Spinal cord (tissue), 10 donors: Measurements from ENCODE around the gene HS6ST3. TPM values are rescaled to one million over a fixed set of nuclear protein-coding genes. Genes with fewer than 3 reads are reported as not detected.

Experiments
- DNase-seq, 6 donors: peaks; one replicate each; pipeline versions ENCODE4 v3.0.0 to v3.0.0-alpha.2; 2013 to 2015; ENCODE audit warnings: low spot score in 6 of 6, low read depth in 4 of 6
- H3K27ac ChIP-seq: one replicate; pipeline ENCODE4 v1.5.1; 2013; ENCODE audit warnings: low read depth, low read length, control low read depth
- H3K27me3 ChIP-seq: one replicate; pipeline ENCODE4 v1.6.1; 2013; ENCODE audit warnings: low read length; ENCODE audit not compliant: control insufficient read depth, insufficient read depth
- H3K36me3 ChIP-seq: one replicate; pipeline ENCODE4 v1.6.1; 2013; ENCODE audit warnings: low read length; ENCODE audit not compliant: control insufficient read depth, insufficient read depth
- H3K4me1 ChIP-seq: one replicate; pipeline ENCODE4 v1.6.1; 2013; ENCODE audit warnings: low read length; ENCODE audit not compliant: control insufficient read depth, insufficient read depth
- H3K4me3 ChIP-seq: one replicate; pipeline ENCODE4 v1.5.1; 2013; ENCODE audit warnings: low read depth, low read length, control low read depth
- H3K9me3 ChIP-seq: one replicate; pipeline ENCODE4 v1.6.1; 2013; ENCODE audit warnings: low read length; ENCODE audit not compliant: control insufficient read depth, insufficient read depth
- WGBS: methylation state at CpG from one replicate; pipeline ENCODE4 v1.1.5; 2013; ENCODE audit warnings: missing lambda C conversion rate; ENCODE audit not compliant: insufficient coverage; 5-methylcytosine and 5-hydroxymethylcytosine counted together
- polyA plus RNA-seq, 2 donors: library from polyadenylated mRNA; unstranded; fragments of 120-200 nt; gene quantifications; one replicate each; pipeline ENCODE4 v1.2.1, GENCODE V29; 2013; ENCODE audit not compliant: insufficient read length in 2 of 2
- total RNA-seq, 2 donors: library from RNA; depleted of rRNA in 1 of 2; stranded (reverse); fragments of 120-200 nt in 1 of 2; fragments of >200 nt in 1 of 2; gene quantifications; one replicate each; pipeline versions ENCODE4 v1.2.3 to v1.2.4, GENCODE V29; 2013 to 2014
- donor health status: healthy.

The HS6ST3 gene
- total and polyA plus RNA-seq, 4 donors: 7.7 to 36.2 (median 23.7) TPM

GRCh38 chr13:96119921-96120320, 30.0 kb downstream of the HS6ST3 start:
- H3K4me3 ChIP-seq: no peak overlapping the region
- no peaks in the 10 kb centered on the region for H3K27me3 ChIP-seq
- no peaks in the 10 kb centered on the region for H3K36me3 ChIP-seq
- no peak for DNase-seq
- 90% methylated on average over 1 of the region's 1 CpG for WGBS
- no peak overlapping the region for H3K27ac ChIP-seq
- no peaks in the 10 kb centered on the region for H3K4me1 ChIP-seq
- H3K9me3 ChIP-seq: peaks cover 3% of the 10 kb centered on the region

- Histone ChIP-seq H3K9me3 (no peaks in the 10 kb centered on the region), H3K27me3 (no peaks in the 10 kb centered on the region), H3K4me3 (no peak overlapping the region), H3K27ac (no peak overlapping the region), H3K36me3 (no peaks in the 10 kb centered on the region), H3K4me1 (no peaks in the 10 kb centered on the region)
- DNase-seq: no peak
- 49% methylated on average over 3 of the region's 3 CpGs for WGBS
Observed at GRCh38 chr13:96130818-96131340, 41.0 kb downstream of the HS6ST3 start.

GRCh38 chr13:96141032-96141431, 51.1 kb downstream of the HS6ST3 start:
- peak in 3 of 6 donors; percentile 5 to 72 (median 45) for DNase-seq
- Histone ChIP-seq H3K27ac (no peak overlapping the region), H3K4me1 (no peaks in the 10 kb centered on the region), H3K4me3 (no peak overlapping the region), H3K36me3 (no peaks in the 10 kb centered on the region), H3K27me3 (no peaks in the 10 kb centered on the region), H3K9me3 (no peaks in the 10 kb centered on the region)
- 42% methylated on average over 3 of the region's 3 CpGs for WGBS

GRCh38 chr13:96159725-96160124, 69.8 kb downstream of the HS6ST3 start:
- DNase-seq: no peak
- WGBS: 100% methylated on average over 1 of the region's 2 CpGs

GRCh38 chr13:96161141-96161540, 71.2 kb downstream of the HS6ST3 start:
- DNase-seq: no peak
- H3K9me3 ChIP-seq: no peaks in the 10 kb centered on the region
- no peaks in the 10 kb centered on the region for H3K27me3 ChIP-seq
- H3K36me3 ChIP-seq: no peaks in the 10 kb centered on the region
- H3K4me1 ChIP-seq: no peaks in the 10 kb centered on the region
- no peak overlapping the region for H3K4me3 ChIP-seq
- H3K27ac ChIP-seq: no peak overlapping the region
- WGBS: 88% methylated on average over 3 of the region's 3 CpGs

More at GRCh38 chr13:96159725-96160124, 69.8 kb downstream of the HS6ST3 start:
- H3K36me3 ChIP-seq: no peaks in the 10 kb centered on the region
- no peaks in the 10 kb centered on the region for H3K27me3 ChIP-seq
- no peaks in the 10 kb centered on the region for H3K9me3 ChIP-seq
- H3K27ac ChIP-seq: no peak overlapping the region
- no peaks in the 10 kb centered on the region for H3K4me1 ChIP-seq
- H3K4me3 ChIP-seq: no peak overlapping the region

- Histone ChIP-seq H3K4me1 (no peaks in the 10 kb centered on the region), H3K27ac (no peak overlapping the region), H3K27me3 (no peaks in the 10 kb centered on the region), H3K9me3 (no peaks in the 10 kb centered on the region), H3K4me3 (no peak overlapping the region), H3K36me3 (no peaks in the 10 kb centered on the region)
- WGBS: 100% methylated on average over 1 of the region's 1 CpG
- no peak for DNase-seq
Observed at GRCh38 chr13:96165840-96166239, 75.9 kb downstream of the HS6ST3 start.

- Histone ChIP-seq H3K27me3 (no peaks in the 10 kb centered on the region), H3K27ac (no peak overlapping the region), H3K4me1 (no peaks in the 10 kb centered on the region), H3K4me3 (no peak overlapping the region), H3K9me3 (no peaks in the 10 kb centered on the region), H3K36me3 (no peaks in the 10 kb centered on the region)
- WGBS: no CpG with 5 or more reads among the region's 1 CpG
- no peak for DNase-seq
Observed at GRCh38 chr13:96172066-96172465, 82.2 kb downstream of the HS6ST3 start.

GRCh38 chr13:96178759-96179158, 88.9 kb downstream of the HS6ST3 start:
- no peaks in the 10 kb centered on the region for H3K27me3 ChIP-seq
- no peaks in the 10 kb centered on the region for H3K36me3 ChIP-seq
- H3K9me3 ChIP-seq: no peaks in the 10 kb centered on the region
- WGBS: no CpG with 5 or more reads among the region's 1 CpG
- no peak overlapping the region for H3K4me3 ChIP-seq
- no peak for DNase-seq
- H3K27ac ChIP-seq: no peak overlapping the region
- no peaks in the 10 kb centered on the region for H3K4me1 ChIP-seq

- Histone ChIP-seq H3K4me3 (no peak overlapping the region), H3K36me3 (no peaks in the 10 kb centered on the region), H3K9me3 (no peaks in the 10 kb centered on the region), H3K27ac (no peak overlapping the region), H3K27me3 (no peaks in the 10 kb centered on the region), H3K4me1 (no peaks in the 10 kb centered on the region)
- no peak for DNase-seq
- WGBS: 86% methylated on average over 3 of the region's 5 CpGs
Observed at GRCh38 chr13:96179309-96179708, 89.4 kb downstream of the HS6ST3 start.

GRCh38 chr13:96181911-96182310, 92.0 kb downstream of the HS6ST3 start:
- H3K27ac ChIP-seq: no peak overlapping the region
- no peak for DNase-seq

More at GRCh38 chr13:96181911-96182310, 92.0 kb downstream of the HS6ST3 start:
- Histone ChIP-seq H3K9me3 (no peaks in the 10 kb centered on the region), H3K4me3 (no peak overlapping the region), H3K36me3 (no peaks in the 10 kb centered on the region), H3K27me3 (no peaks in the 10 kb centered on the region), H3K4me1 (no peaks in the 10 kb centered on the region)
- WGBS: no CpG with 5 or more reads among the region's 5 CpGs
